Spleen (tissue), 11 donors: Measurements from ENCODE around the gene DAPK2. TPM values are rescaled to one million over a fixed set of nuclear protein-coding genes. Genes with fewer than 3 reads are reported as not detected.

ENCODE experiments used
- DNase-seq: peaks from one replicate; pipeline ENCODE4 v3.0.0-alpha.2; 2020
- H3K27ac ChIP-seq, 8 donors: fragments of 200-600 bp; sonication (generic) in 7 of 8; 1 replicate in 4 of 8; 2 replicates in 4 of 8; pipeline versions ENCODE4 v1.5.0 to v1.8.0; 2016 to 2021; ENCODE audit warnings: inconsistent platforms in 4 of 8, mild to moderate bottlenecking in 4 of 8, moderate library complexity in 1 of 8
- H3K27me3 ChIP-seq, 7 donors: fragments of 200-600 bp; sonication (generic) in 6 of 7; replicated peaks in 1 of 7; 1 replicate in 4 of 7; 2 replicates in 3 of 7; pipeline versions ENCODE4 v1.5.0 to v1.8.0; 2016 to 2021; ENCODE audit warnings: inconsistent platforms in 3 of 7, mild to moderate bottlenecking in 1 of 7
- H3K36me3 ChIP-seq, 6 donors: fragments of 200-600 bp; sonication (generic) in 5 of 6; 1 replicate in 4 of 6; 2 replicates in 2 of 6; pipeline versions ENCODE4 v1.5.0 to v1.8.0; 2016 to 2021; ENCODE audit warnings: inconsistent platforms in 2 of 6
- H3K4me1 ChIP-seq, 6 donors: fragments of 200-600 bp; sonication (generic) in 5 of 6; 1 replicate in 3 of 6; 2 replicates in 3 of 6; pipeline versions ENCODE4 v1.5.0 to v1.8.0; 2016 to 2021; ENCODE audit warnings: inconsistent platforms in 3 of 6
- H3K4me3 ChIP-seq, 8 donors: fragments of 200-600 bp; sonication (generic) in 7 of 8; 1 replicate in 4 of 8; 2 replicates in 4 of 8; pipeline versions ENCODE4 v1.5.0 to v1.8.0; 2016 to 2021; ENCODE audit warnings: inconsistent platforms in 4 of 8, mild to moderate bottlenecking in 4 of 8, moderate library complexity in 2 of 8
- H3K9me3 ChIP-seq, 8 donors: fragments of 200-600 bp; sonication (generic) in 7 of 8; 1 replicate in 4 of 8; 2 replicates in 4 of 8; pipeline versions ENCODE4 v1.5.0 to v1.8.0; 2016 to 2021; ENCODE audit warnings: inconsistent platforms in 4 of 8
- POLR2A ChIP-seq, 3 donors: fragments of 450-650 bp; IDR thresholded peaks; one replicate each; pipeline ENCODE4 v1.5.1; 2017; ENCODE audit warnings: antibody characterized with exemption in 3 of 3, mild to moderate bottlenecking in 1 of 3
- POLR2AphosphoS5 ChIP-seq, 3 donors: sonication (generic); formaldehyde crosslinking; IDR thresholded peaks; one replicate each; pipeline ENCODE4 v1.5.1; 2017; ENCODE audit warnings: antibody characterized with exemption in 3 of 3
- WGBS, 5 donors: extraction: QIAGEN DNeasy Blood & Tissue Kit in 3 of 5; methylation state at CpG; one replicate each; pipeline versions ENCODE4 v1.1.5 to v1.1.7; 2013 to 2018; 5-methylcytosine and 5-hydroxymethylcytosine counted together
- intact Hi-C: fragments of 100-400 bp; cut with DNase I; formaldehyde crosslinking; loops from one replicate; pipeline ENCODE4 v1.15.0; 2023; ENCODE audit warnings: low total_unique reads
- polyA plus RNA-seq, 3 donors: library from polyadenylated mRNA; stranded (reverse); fragments of 200-250 nt; gene quantifications; one replicate each; pipeline ENCODE4 v1.2.1, GENCODE V29; 2013
- total RNA-seq, 7 donors: library from RNA; depleted of rRNA in 3 of 7; stranded (reverse); fragments of >200 nt in 3 of 7; fragmentation: NEBNext Ultra II Directional in 4 of 7; extraction: Animal tissue kit (Norgen Biotek cat#: 25700) in 4 of 7; gene quantifications; one replicate each; pipeline versions ENCODE4 v1.1.0 to v1.2.1, GENCODE V29; 2016 to 2021
- TF ChIP-seq, protein P1 (sequence below), 11 experiments: fragments of 200-600 bp in 7 of 11; fragments of 450-650 bp in 4 of 11; sonication (generic) in 4 of 11; IDR thresholded peaks in 8 of 11; conservative IDR thresholded peaks in 3 of 11; 1 replicate in 7 of 11; 2 replicates in 4 of 11; pipeline versions ENCODE4 v1.4.0 to v1.8.0; 2016 to 2021; ENCODE audit warnings: antibody characterized with exemption in 11 of 11, inconsistent platforms in 4 of 11, mild to moderate bottlenecking in 1 of 11
- donor health status: healthy with polysubstance abuse.
- donor health status: DM: no; HTN: no; CAD: no; lungs with moderate emphysema.
- donor health status: DM: no; HTN: no; CAD: no.
- donor health status: Bipolar disorder and iron deficiency.
- donor health status: healthy.
- donor health status: DM: no; HTN: no; CAD: no.
- donor health status: DM: yes; HTN: yes; CAD: no.

Gene DAPK2
- total and polyA plus RNA-seq, 10 donors: 4.9 to 38.3 (median 15.5) TPM

GRCh38 chr15:64019764-64020163 lies 26.5 kb downstream of the DAPK2 start:
- Histone ChIP-seq H3K27me3 (no peaks in the 10 kb centered on the region), H3K4me1 (peaks cover 0 to 26% (median 6%) of the 10 kb centered on the region in 6 donors), H3K36me3 (peaks cover 0 to 30% (median 0%) of the 10 kb centered on the region in 6 donors), H3K4me3 (no peak overlapping the region), H3K9me3 (peaks cover 0 to 9% (median 0%) of the 10 kb centered on the region in 8 donors), H3K27ac (no peak overlapping the region)
- DNase-seq: no peak
- intact Hi-C loops: no loop called here
- 79 to 92% (median 87%) methylated on average over 2 of the region's 2 CpGs for WGBS, 5 donors
- no peak for TF ChIP-seq POLR2A (IDR thresholded peaks at IDR 0.05)
- TF ChIP-seq, protein P1, sequence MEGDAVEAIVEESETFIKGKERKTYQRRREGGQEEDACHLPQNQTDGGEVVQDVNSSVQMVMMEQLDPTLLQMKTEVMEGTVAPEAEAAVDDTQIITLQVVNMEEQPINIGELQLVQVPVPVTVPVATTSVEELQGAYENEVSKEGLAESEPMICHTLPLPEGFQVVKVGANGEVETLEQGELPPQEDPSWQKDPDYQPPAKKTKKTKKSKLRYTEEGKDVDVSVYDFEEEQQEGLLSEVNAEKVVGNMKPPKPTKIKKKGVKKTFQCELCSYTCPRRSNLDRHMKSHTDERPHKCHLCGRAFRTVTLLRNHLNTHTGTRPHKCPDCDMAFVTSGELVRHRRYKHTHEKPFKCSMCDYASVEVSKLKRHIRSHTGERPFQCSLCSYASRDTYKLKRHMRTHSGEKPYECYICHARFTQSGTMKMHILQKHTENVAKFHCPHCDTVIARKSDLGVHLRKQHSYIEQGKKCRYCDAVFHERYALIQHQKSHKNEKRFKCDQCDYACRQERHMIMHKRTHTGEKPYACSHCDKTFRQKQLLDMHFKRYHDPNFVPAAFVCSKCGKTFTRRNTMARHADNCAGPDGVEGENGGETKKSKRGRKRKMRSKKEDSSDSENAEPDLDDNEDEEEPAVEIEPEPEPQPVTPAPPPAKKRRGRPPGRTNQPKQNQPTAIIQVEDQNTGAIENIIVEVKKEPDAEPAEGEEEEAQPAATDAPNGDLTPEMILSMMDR (IDR thresholded peaks at IDR 0.05 in 8 of 11, conservative IDR thresholded peaks at IDR 0.05 in 3 of 11): no peak
- TF ChIP-seq POLR2AphosphoS5 (IDR thresholded peaks at IDR 0.05): no peak

GRCh38 chr15:64017591-64018163 lies 28.6 kb downstream of the DAPK2 start:
- WGBS, 5 donors: 84 to 93% (median 88%) methylated on average over 3 of the region's 3 CpGs
- no peak overlapping the region for H3K4me3 ChIP-seq
- H3K36me3 ChIP-seq: peaks cover 0 to 26% (median 0%) of the 10 kb centered on the region in 6 donors
- H3K27ac ChIP-seq: no peak overlapping the region
- DNase-seq: no peak
- H3K9me3 ChIP-seq: peaks cover 0 to 9% (median 0%) of the 10 kb centered on the region in 8 donors
- intact Hi-C loops: no loop called here
- H3K27me3 ChIP-seq: no peaks in the 10 kb centered on the region
- TF ChIP-seq POLR2AphosphoS5 (IDR thresholded peaks at IDR 0.05) (no peak), POLR2A (IDR thresholded peaks at IDR 0.05) (no peak)
- TF ChIP-seq, protein P1 (IDR thresholded peaks at IDR 0.05 in 8 of 11, conservative IDR thresholded peaks at IDR 0.05 in 3 of 11): no peak
- H3K4me1 ChIP-seq: peaks cover 0 to 35% (median 18%) of the 10 kb centered on the region in 6 donors

DNA sequence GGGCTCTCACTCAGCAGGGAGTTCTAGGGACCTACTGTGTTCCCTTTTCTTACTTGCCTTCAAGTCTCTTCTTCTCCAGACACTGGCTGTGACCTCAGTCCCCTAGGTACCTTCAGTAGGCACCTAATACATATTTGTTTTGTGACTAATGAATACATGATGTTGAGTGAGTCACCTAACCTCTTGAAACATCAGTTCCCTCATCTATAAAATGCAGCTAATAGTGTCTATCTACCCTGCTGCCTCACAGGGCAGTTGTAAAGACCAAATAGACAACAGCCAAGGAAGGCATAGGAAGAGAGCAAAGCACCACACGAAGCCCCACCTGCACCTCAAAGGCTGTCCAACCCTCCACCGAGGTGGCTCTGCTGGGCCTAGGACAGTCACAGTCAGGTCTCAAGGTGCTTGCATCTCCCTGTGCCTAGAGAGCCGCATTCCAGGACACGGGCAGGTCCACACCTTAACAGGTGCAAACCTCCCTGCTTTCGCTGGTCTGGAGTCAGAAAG lies 29.1 kb downstream of the DAPK2 start:
- intact Hi-C loops: no loop called here

GRCh38 chr15:64016257-64016656 lies 30.0 kb downstream of the DAPK2 start:
- TF ChIP-seq, protein P1 (IDR thresholded peaks at IDR 0.05 in 8 of 11, conservative IDR thresholded peaks at IDR 0.05 in 3 of 11): no peak
- TF ChIP-seq POLR2A (IDR thresholded peaks at IDR 0.05) (no peak), POLR2AphosphoS5 (IDR thresholded peaks at IDR 0.05) (no peak)
- no peak overlapping the region for H3K27ac ChIP-seq
- intact Hi-C loops: no loop called here
- H3K36me3 ChIP-seq: peaks cover 0 to 15% (median 0%) of the 10 kb centered on the region in 6 donors
- H3K4me1 ChIP-seq: peaks cover 6 to 50% (median 31%) of the 10 kb centered on the region in 6 donors
- H3K9me3 ChIP-seq: peaks cover 0 to 9% (median 0%) of the 10 kb centered on the region in 8 donors
- no peak for DNase-seq
- 94 to 100% (median 96%) methylated on average over 2 of the region's 2 CpGs for WGBS, 5 donors
- H3K4me3 ChIP-seq: no peak overlapping the region
- no peaks in the 10 kb centered on the region for H3K27me3 ChIP-seq

More for the DNA sequence above, 29.1 kb downstream of the DAPK2 start:
- no peak for DNase-seq
- peaks cover 0 to 9% (median 0%) of the 10 kb centered on the region in 8 donors for H3K9me3 ChIP-seq
- H3K4me1 ChIP-seq: peaks cover under 1 to 41% (median 22%) of the 10 kb centered on the region in 6 donors
- 86 to 96% (median 95%) methylated on average over 5 of the region's 5 CpGs for WGBS, 5 donors
- no peak overlapping the region for H3K4me3 ChIP-seq
- no peak overlapping the region for H3K27ac ChIP-seq
- H3K27me3 ChIP-seq: no peaks in the 10 kb centered on the region
- TF ChIP-seq, protein P1 (IDR thresholded peaks at IDR 0.05 in 8 of 11, conservative IDR thresholded peaks at IDR 0.05 in 3 of 11): no peak
- TF ChIP-seq POLR2AphosphoS5 (IDR thresholded peaks at IDR 0.05) (no peak), POLR2A (IDR thresholded peaks at IDR 0.05) (no peak)
- peaks cover 0 to 21% (median 0%) of the 10 kb centered on the region in 6 donors for H3K36me3 ChIP-seq
